ENCODE data around the gene CUL9. TPM values are rescaled to one million over a fixed set of nuclear protein-coding genes. Genes with fewer than 3 reads are reported as not detected.

Gene CUL9
- total and polyA plus RNA-seq, 4 donors: 6.5 to 21.8 (median 7.5) TPM

GRCh38 chr6:43213431-43213830, 31.4 kb downstream of the CUL9 start:
- Histone ChIP-seq H3K27me3 (ENCODE audit: control insufficient read depth in 4 of 4, insufficient read depth in 4 of 4, low read length in 3 of 4) (no peaks in the 10 kb centered on the region), H3K4me3 (ENCODE audit: low read depth in 1 of 3, low read length in 3 of 3) (no peak overlapping the region), H3K9me3 (ENCODE audit: control insufficient read depth in 4 of 4, low read length in 3 of 4) (no peaks in the 10 kb centered on the region), H3K36me3 (ENCODE audit: control insufficient read depth in 4 of 4, insufficient read depth in 3 of 4, low read depth in 1 of 4, low read length in 3 of 4) (peaks cover 2 to 23% (median 6%) of the 10 kb centered on the region in 4 donors), H3K4me1 (ENCODE audit: control insufficient read depth in 4 of 4, insufficient read depth in 4 of 4, low read length in 3 of 4) (no peaks in the 10 kb centered on the region), H3K9ac (ENCODE audit: low read depth in 1 of 2, low read length in 2 of 2) (no peak overlapping the region), H3K27ac (ENCODE audit: low read depth in 1 of 2, low read length in 2 of 2) (no peak overlapping the region)
- 90% methylated on average over 11 of the region's 11 CpGs for WGBS
- DNase-seq (ENCODE audit: low spot score): no peak
- TF ChIP-seq RXRA (IDR thresholded peaks at IDR 0.05) (no peak), SP1 (IDR thresholded peaks at IDR 0.05) (no peak)

GRCh38 chr6:43215066-43215465, 33.1 kb downstream of the CUL9 start:
- TF ChIP-seq YY1 (IDR thresholded peaks at IDR 0.05) (no peak), EGR1 (IDR thresholded peaks at IDR 0.05; ENCODE audit: low read depth in 2 of 2) (no peak), ATF3 (IDR thresholded peaks at IDR 0.05) (no peak), NR2F2 (IDR thresholded peaks at IDR 0.05) (no peak), RXRA (IDR thresholded peaks at IDR 0.05) (no peak), ZBTB33 (IDR thresholded peaks at IDR 0.05) (no peak), RAD21 (IDR thresholded peaks at IDR 0.05) (no peak), SP1 (IDR thresholded peaks at IDR 0.05) (no peak), REST (IDR thresholded peaks at IDR 0.05) (no peak), FOXA2 (IDR thresholded peaks at IDR 0.05) (no peak), GABPA (IDR thresholded peaks at IDR 0.05 in 1 of 2, conservative IDR thresholded peaks at IDR 0.05 in 1 of 2) (no peak), MAX (IDR thresholded peaks at IDR 0.05) (no peak), TAF1 (conservative IDR thresholded peaks at IDR 0.05) (no peak)
- Histone ChIP-seq H3K4me3 (ENCODE audit: low read depth in 1 of 3, low read length in 3 of 3) (no peak overlapping the region), H3K9ac (ENCODE audit: low read depth in 1 of 2, low read length in 2 of 2) (no peak overlapping the region), H3K36me3 (ENCODE audit: control insufficient read depth in 4 of 4, insufficient read depth in 3 of 4, low read depth in 1 of 4, low read length in 3 of 4) (peaks cover 3 to 27% (median 6%) of the 10 kb centered on the region in 4 donors), H3K27me3 (ENCODE audit: control insufficient read depth in 4 of 4, insufficient read depth in 4 of 4, low read length in 3 of 4) (no peaks in the 10 kb centered on the region), H3K9me3 (ENCODE audit: control insufficient read depth in 4 of 4, low read length in 3 of 4) (no peaks in the 10 kb centered on the region), H3K4me1 (ENCODE audit: control insufficient read depth in 4 of 4, insufficient read depth in 4 of 4, low read length in 3 of 4) (no peaks in the 10 kb centered on the region), H3K27ac (ENCODE audit: low read depth in 1 of 2, low read length in 2 of 2) (no peak overlapping the region)
- WGBS: 97% methylated on average over 8 of the region's 8 CpGs
- no peak for DNase-seq (ENCODE audit: low spot score)

GRCh38 chr6:43216200-43216599, 34.2 kb downstream of the CUL9 start:
- Histone ChIP-seq H3K27me3 (ENCODE audit: control insufficient read depth in 4 of 4, insufficient read depth in 4 of 4, low read length in 3 of 4) (no peaks in the 10 kb centered on the region), H3K4me1 (ENCODE audit: control insufficient read depth in 4 of 4, insufficient read depth in 4 of 4, low read length in 3 of 4) (no peaks in the 10 kb centered on the region), H3K4me3 (ENCODE audit: low read depth in 1 of 3, low read length in 3 of 3) (no peak overlapping the region), H3K9me3 (ENCODE audit: control insufficient read depth in 4 of 4, low read length in 3 of 4) (no peaks in the 10 kb centered on the region), H3K36me3 (ENCODE audit: control insufficient read depth in 4 of 4, insufficient read depth in 3 of 4, low read depth in 1 of 4, low read length in 3 of 4) (peaks cover 3 to 30% (median 7%) of the 10 kb centered on the region in 4 donors), H3K27ac (ENCODE audit: low read depth in 1 of 2, low read length in 2 of 2) (no peak overlapping the region), H3K9ac (ENCODE audit: low read depth in 1 of 2, low read length in 2 of 2) (no peak overlapping the region)
- 96% methylated on average over 12 of the region's 12 CpGs for WGBS
- DNase-seq (ENCODE audit: low spot score): no peak
- TF ChIP-seq JUND (IDR thresholded peaks at IDR 0.05) (no peak), ZBTB33 (IDR thresholded peaks at IDR 0.05) (no peak), TAF1 (conservative IDR thresholded peaks at IDR 0.05) (no peak), HNF4G (IDR thresholded peaks at IDR 0.05) (no peak), GABPA (IDR thresholded peaks at IDR 0.05 in 1 of 2, conservative IDR thresholded peaks at IDR 0.05 in 1 of 2) (no peak), FOXA1 (IDR thresholded peaks at IDR 0.05) (no peak), FOXA2 (IDR thresholded peaks at IDR 0.05) (no peak), HNF4A (conservative IDR thresholded peaks at IDR 0.05) (no peak), NR2F2 (IDR thresholded peaks at IDR 0.05) (no peak), MAX (IDR thresholded peaks at IDR 0.05) (no peak), RXRA (IDR thresholded peaks at IDR 0.05) (no peak)
